Hepatocyte (in vitro differentiated cells): ENCODE measurements around the gene CFB. TPM values are rescaled to one million over a fixed set of nuclear protein-coding genes. Genes with fewer than 3 reads are reported as not detected.

Source experiments
- DNase-seq: peaks from one replicate; pipeline ENCODE4 v3.0.0-alpha.2; 2016; ENCODE audit warnings: low spot score
- H2AFZ ChIP-seq: fragments of 200-600 bp; sonication (generic); 2 replicates; pipeline ENCODE4 v1.6.0; 2016; ENCODE audit warnings: antibody characterized with exemption, mild to moderate bottlenecking
- H3K27ac ChIP-seq: fragments of 200-600 bp; sonication (generic); 2 replicates; pipeline ENCODE4 v1.5.1; 2016; ENCODE audit warnings: mild to moderate bottlenecking
- H3K27me3 ChIP-seq: fragments of 200-600 bp; sonication (generic); 2 replicates; pipeline ENCODE4 v1.6.1; 2016
- H3K36me3 ChIP-seq: fragments of 200-600 bp; sonication (generic); replicated peaks from 2 replicates; pipeline ENCODE4 v1.5.1; 2016; ENCODE audit warnings: low read depth; ENCODE audit not compliant: insufficient read depth
- H3K4me1 ChIP-seq: fragments of 200-600 bp; sonication (generic); 2 replicates; pipeline ENCODE4 v1.5.1; 2016; ENCODE audit warnings: mild to moderate bottlenecking, moderate library complexity; ENCODE audit not compliant: insufficient read depth
- H3K4me2 ChIP-seq: fragments of 200-600 bp; sonication (generic); 2 replicates; pipeline ENCODE4 v1.6.0; 2016
- H3K4me3 ChIP-seq: fragments of 200-600 bp; sonication (generic); 2 replicates; pipeline ENCODE4 v1.5.1; 2016; ENCODE audit warnings: mild to moderate bottlenecking
- H3K79me2 ChIP-seq: fragments of 200-600 bp; sonication (generic); 2 replicates; pipeline ENCODE4 v1.6.0; 2017; ENCODE audit warnings: mild to moderate bottlenecking
- H3K9me2 ChIP-seq: fragments of 200-600 bp; sonication (generic); replicated peaks from 2 replicates; pipeline ENCODE4 v1.6.0; 2017; ENCODE audit warnings: mild to moderate bottlenecking; ENCODE audit not compliant: insufficient read depth
- H3K9me3 ChIP-seq: fragments of 200-600 bp; sonication (generic); 2 replicates; pipeline ENCODE4 v1.5.1; 2016; ENCODE audit warnings: low read depth, mild to moderate bottlenecking
- H4K20me1 ChIP-seq: fragments of 200-600 bp; sonication (generic); 2 replicates; pipeline ENCODE4 v1.6.0; 2016; ENCODE audit warnings: mild to moderate bottlenecking; ENCODE audit not compliant: insufficient read depth, poor library complexity, severe bottlenecking
- CTCF ChIP-seq: fragments of 200-600 bp; sonication (generic); IDR thresholded peaks from 2 replicates; pipeline ENCODE4 v1.5.1; 2016; ENCODE audit warnings: antibody characterized with exemption, mild to moderate bottlenecking; ENCODE audit not compliant: poor library complexity
- EZH2 ChIP-seq: fragments of 200-600 bp; sonication (generic); IDR thresholded peaks from 2 replicates; pipeline ENCODE4 v1.6.1; 2016; ENCODE audit warnings: antibody characterized with exemption, mild to moderate bottlenecking, borderline replicate concordance
- EZH2phosphoT487 ChIP-seq: fragments of 200-600 bp; sonication (generic); IDR thresholded peaks from one replicate; pipeline ENCODE4 v1.6.1; 2018; ENCODE audit warnings: antibody characterized with exemption, mild to moderate bottlenecking, low read depth, moderate library complexity; ENCODE audit not compliant: unreplicated experiment, severe bottlenecking
- WGBS: methylation state at CpG from one replicate; pipeline ENCODE4 v1.1.6; 2016; ENCODE audit warnings: low lambda C conversion rate; ENCODE audit errors: missing lambda C conversion rate; 5-methylcytosine and 5-hydroxymethylcytosine counted together
- polyA plus RNA-seq: library from polyadenylated mRNA; unstranded; fragments of >200 nt; fragmentation: Nextera tagmentation; extraction: Ambion mirVana; gene quantifications from 2 replicates; pipeline ENCODE4 v1.2.1, GENCODE V29; 2016
- total RNA-seq: library from RNA; depleted of rRNA; stranded (reverse); fragments of >200 nt; gene quantifications from 2 replicates; pipeline ENCODE4 v1.2.3, GENCODE V29; 2014

Gene CFB
- total and polyA plus RNA-seq, 2 experiments from 2014 or later = 190 to 349 TPM

DNA sequence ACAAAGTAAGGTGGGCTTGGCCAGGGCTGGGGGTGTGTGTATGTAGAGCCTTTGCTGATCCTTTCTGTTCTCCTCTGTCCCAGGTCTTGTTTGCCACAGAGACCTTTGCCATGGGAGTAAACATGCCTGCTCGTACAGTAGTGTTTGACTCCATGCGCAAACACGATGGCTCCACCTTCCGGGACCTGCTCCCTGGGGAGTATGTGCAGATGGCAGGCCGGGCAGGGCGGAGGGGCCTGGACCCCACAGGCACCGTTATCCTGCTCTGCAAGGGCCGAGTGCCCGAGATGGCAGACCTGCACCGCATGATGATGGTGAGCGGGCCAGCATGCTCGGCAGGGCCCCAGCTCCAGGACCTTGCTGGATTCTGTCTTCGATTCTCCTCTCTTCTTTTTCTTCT is 19.8 kb downstream of the CFB start:
- DNase-seq = no peak
- Histone ChIP-seq H3K4me2 (no peak overlapping the region), H3K4me1 (peaks cover 4% of the 10 kb centered on the region), H2AFZ (no peak overlapping the region), H3K36me3 (no peaks in the 10 kb centered on the region), H3K4me3 (no peak overlapping the region), H3K9me2 (no peaks in the 10 kb centered on the region), H3K9me3 (no peaks in the 10 kb centered on the region), H3K79me2 (peaks cover 7% of the 10 kb centered on the region), H3K27me3 (no peaks in the 10 kb centered on the region), H4K20me1 (no peaks in the 10 kb centered on the region), H3K27ac (no peak overlapping the region)
- 89% methylated on average over 13 of the region's 13 CpGs for WGBS
- TF ChIP-seq CTCF = no peak
- no peak for TF ChIP-seq EZH2phosphoT487
- no peak for TF ChIP-seq EZH2

DNA sequence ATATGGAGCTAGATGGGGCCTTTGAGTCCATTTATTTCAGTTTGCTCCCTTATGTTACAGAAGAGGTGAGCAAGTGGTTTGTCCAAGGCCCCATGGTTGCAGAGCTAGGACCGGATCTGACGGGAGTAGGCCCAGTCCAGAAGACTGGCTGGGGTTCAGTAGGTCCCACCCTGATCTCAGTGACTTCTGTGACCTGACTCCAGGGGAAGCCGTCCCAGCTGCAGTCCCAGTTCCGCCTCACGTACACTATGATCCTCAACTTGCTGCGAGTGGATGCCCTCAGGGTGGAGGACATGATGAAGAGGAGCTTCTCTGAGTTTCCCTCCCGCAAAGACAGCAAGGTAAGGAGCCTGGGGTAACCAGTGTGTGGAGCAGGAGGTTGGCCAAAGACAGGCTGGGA is 20.6 kb downstream of the CFB start:
- Histone ChIP-seq H3K36me3 (no peaks in the 10 kb centered on the region), H3K79me2 (peaks cover 11% of the 10 kb centered on the region), H2AFZ (no peak overlapping the region), H4K20me1 (no peaks in the 10 kb centered on the region), H3K27ac (no peak overlapping the region), H3K9me2 (no peaks in the 10 kb centered on the region), H3K4me2 (no peak overlapping the region), H3K4me1 (peaks cover 11% of the 10 kb centered on the region), H3K4me3 (no peak overlapping the region), H3K9me3 (no peaks in the 10 kb centered on the region), H3K27me3 (no peaks in the 10 kb centered on the region)
- DNase-seq = no peak
- TF ChIP-seq EZH2 = no peak
- TF ChIP-seq CTCF = no peak
- 97% methylated on average over 7 of the region's 7 CpGs for WGBS

DNA sequence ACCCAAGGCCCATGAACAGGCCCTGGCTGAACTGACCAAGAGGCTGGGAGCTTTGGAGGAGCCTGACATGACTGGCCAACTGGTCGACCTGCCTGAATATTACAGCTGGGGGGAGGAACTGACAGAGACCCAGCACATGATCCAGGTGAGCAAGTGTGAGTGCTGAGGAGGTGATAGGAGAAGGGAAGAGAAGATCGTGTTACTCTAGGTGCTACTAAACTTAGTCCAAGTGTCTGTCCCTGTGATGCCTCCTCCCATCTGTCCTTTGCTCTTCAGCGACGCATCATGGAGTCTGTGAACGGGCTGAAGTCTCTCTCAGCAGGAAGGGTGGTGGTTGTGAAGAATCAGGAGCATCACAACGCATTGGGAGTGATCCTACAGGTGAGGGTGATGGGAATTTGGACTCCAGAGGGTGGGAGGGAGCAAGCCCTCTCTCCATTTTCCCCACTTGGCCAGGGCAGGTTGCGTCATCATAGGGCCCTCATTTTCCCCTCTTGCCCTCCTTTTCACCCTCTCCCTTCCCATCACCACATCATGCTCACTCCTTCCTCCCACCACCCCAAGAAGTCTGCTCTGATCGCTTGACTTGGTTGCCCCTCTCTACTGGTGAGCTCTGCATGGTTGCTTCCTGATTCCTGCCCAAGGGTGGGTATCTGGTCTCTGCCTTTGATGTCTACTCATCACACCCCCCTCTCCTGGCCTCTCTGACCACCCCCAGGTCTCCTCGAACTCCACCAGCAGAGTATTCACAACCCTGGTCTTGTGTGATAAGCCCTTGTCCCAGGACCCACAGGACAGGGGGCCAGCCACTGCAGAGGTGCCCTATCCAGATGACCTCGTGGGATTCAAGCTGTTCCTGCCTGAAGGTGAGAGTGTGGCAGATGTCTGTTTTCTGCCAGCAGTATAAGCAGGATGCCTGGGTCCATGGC is 21.4 kb downstream of the CFB start:
- H3K4me2 ChIP-seq = no peak overlapping the region
- no peaks in the 10 kb centered on the region for H3K36me3 ChIP-seq
- H2AFZ ChIP-seq = no peak overlapping the region
- DNase-seq = no peak
- no peaks in the 10 kb centered on the region for H3K27me3 ChIP-seq
- no peaks in the 10 kb centered on the region for H3K9me2 ChIP-seq
- peaks cover 13% of the 10 kb centered on the region for H3K79me2 ChIP-seq
- H3K9me3 ChIP-seq = no peaks in the 10 kb centered on the region
- 97% methylated on average over 10 of the region's 10 CpGs for WGBS
- TF ChIP-seq EZH2phosphoT487 (no peak), EZH2 (no peak), CTCF (no peak)
- H3K27ac ChIP-seq = no peak overlapping the region
- no peak overlapping the region for H3K4me3 ChIP-seq
- peaks cover 11% of the 10 kb centered on the region for H3K4me1 ChIP-seq
- no peaks in the 10 kb centered on the region for H4K20me1 ChIP-seq
